ENCODE data around the gene VCAN. TPM values are rescaled to one million over a fixed set of nuclear protein-coding genes. Genes with fewer than 3 reads are reported as not detected.
A peak's percentile ranks its signal among the peaks of the same experiment; 100 is the strongest.

VCAN gene
- total RNA-seq, 2 experiments from 2014 or later = 0.12 to 0.27 TPM

- Mint-ChIP-seq H3K4me1 (no peaks in the 10 kb centered on the region), H3K4me3 (no peak overlapping the region), H3K36me3 (ENCODE audit: low read depth) (no peaks in the 10 kb centered on the region), H3K9me3 (no peaks in the 10 kb centered on the region), H3K27me3 (peaks cover 6% of the 10 kb centered on the region), H3K27ac (no peak overlapping the region)
- POLR2A ChIA-PET = no interaction called here
- CTCF ChIA-PET = no interaction called here
- DNase-seq = no peak
Observed at GRCh38 chr5:83444445-83444844, 27.1 kb upstream of the VCAN start.

- Mint-ChIP-seq H3K27me3 (peaks cover 8% of the 10 kb centered on the region), H3K4me3 (no peak overlapping the region), H3K27ac (no peak overlapping the region), H3K36me3 (ENCODE audit: low read depth) (no peaks in the 10 kb centered on the region), H3K4me1 (no peaks in the 10 kb centered on the region), H3K9me3 (no peaks in the 10 kb centered on the region)
- ChIA-PET CTCF (no interaction called here), POLR2A (no interaction called here)
- no peak for DNase-seq
Observed at GRCh38 chr5:83446253-83446947, 25.1 kb upstream of the VCAN start.

GRCh38 chr5:83447533-83447932 is 24.0 kb upstream of the VCAN start:
- no peak overlapping the region for H3K4me3 Mint-ChIP-seq
- CTCF ChIA-PET = no interaction called here
- no peaks in the 10 kb centered on the region for H3K4me1 Mint-ChIP-seq
- H3K36me3 Mint-ChIP-seq (ENCODE audit: low read depth) = no peaks in the 10 kb centered on the region
- no peak overlapping the region for H3K27ac Mint-ChIP-seq
- POLR2A ChIA-PET = no interaction called here
- H3K9me3 Mint-ChIP-seq = peaks cover 4% of the 10 kb centered on the region
- H3K27me3 Mint-ChIP-seq = peaks cover 8% of the 10 kb centered on the region
- DNase-seq = no peak

- CTCF ChIA-PET = no interaction called here
- H3K36me3 Mint-ChIP-seq (ENCODE audit: low read depth) = no peaks in the 10 kb centered on the region
- no peak overlapping the region for H3K4me3 Mint-ChIP-seq
- no peak overlapping the region for H3K27ac Mint-ChIP-seq
- no peaks in the 10 kb centered on the region for H3K4me1 Mint-ChIP-seq
- DNase-seq = no peak
- peaks cover 19% of the 10 kb centered on the region for H3K9me3 Mint-ChIP-seq
- peaks cover 10% of the 10 kb centered on the region for H3K27me3 Mint-ChIP-seq
- POLR2A ChIA-PET = no interaction called here
Observed at GRCh38 chr5:83450183-83450966, 21.2 kb upstream of the VCAN start.

GRCh38 chr5:83450967-83451248 is 20.6 kb upstream of the VCAN start:
- H3K9me3 Mint-ChIP-seq = peaks cover 21% of the 10 kb centered on the region
- no peak overlapping the region for H3K27ac Mint-ChIP-seq
- no peak overlapping the region for H3K4me3 Mint-ChIP-seq
- no peaks in the 10 kb centered on the region for H3K4me1 Mint-ChIP-seq
- ChIA-PET CTCF (no interaction called here), POLR2A (no interaction called here)
- DNase-seq = no peak
- no peaks in the 10 kb centered on the region for H3K36me3 Mint-ChIP-seq (ENCODE audit: low read depth)
- H3K27me3 Mint-ChIP-seq = peaks cover 10% of the 10 kb centered on the region

GRCh38 chr5:83451955-83452354 is 19.6 kb upstream of the VCAN start:
- no peak for DNase-seq
- Mint-ChIP-seq H3K27me3 (peaks cover 10% of the 10 kb centered on the region), H3K4me1 (no peaks in the 10 kb centered on the region), H3K27ac (no peak overlapping the region), H3K4me3 (no peak overlapping the region), H3K36me3 (ENCODE audit: low read depth) (no peaks in the 10 kb centered on the region), H3K9me3 (peaks cover 23% of the 10 kb centered on the region)
- ChIA-PET CTCF (no interaction called here), POLR2A (no interaction called here)

DNA sequence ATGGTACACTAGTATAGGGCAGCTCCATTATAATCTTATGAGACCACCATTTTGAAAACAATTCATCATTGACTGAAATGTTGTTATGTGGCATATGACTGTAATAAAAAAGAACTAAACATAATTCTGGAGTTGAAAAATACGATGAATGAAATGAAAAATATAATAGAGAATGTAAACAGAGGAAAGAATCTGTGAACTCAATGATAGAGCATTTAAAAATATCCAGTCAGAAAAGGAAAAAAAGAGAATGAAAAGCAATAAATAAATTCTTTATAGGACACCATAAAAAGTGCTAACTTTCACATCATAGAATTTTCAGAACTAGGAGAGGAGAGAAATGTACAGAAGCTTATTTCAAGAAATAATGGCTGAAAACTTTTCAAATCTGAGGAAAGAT is 17.6 kb upstream of the VCAN start:
- no peak for DNase-seq
- Mint-ChIP-seq H3K27ac (no peak overlapping the region), H3K4me3 (no peak overlapping the region), H3K27me3 (peaks cover 7% of the 10 kb centered on the region), H3K4me1 (no peaks in the 10 kb centered on the region), H3K9me3 (peaks cover 23% of the 10 kb centered on the region), H3K36me3 (ENCODE audit: low read depth) (no peaks in the 10 kb centered on the region)
- CTCF ChIA-PET = no interaction called here
- POLR2A ChIA-PET = no interaction called here

- ChIA-PET POLR2A (no interaction called here), CTCF (interaction anchor here (0.6 kb wide), 1 partner anchor 22 kb away, joined by 3 read pairs; no protein-coding TSS in a partner anchor)
- no peaks in the 10 kb centered on the region for H3K4me1 Mint-ChIP-seq
- no peak overlapping the region for H3K27ac Mint-ChIP-seq
- H3K27me3 Mint-ChIP-seq = peaks cover 28% of the 10 kb centered on the region
- no peak overlapping the region for H3K4me3 Mint-ChIP-seq
- no peak for DNase-seq
- H3K9me3 Mint-ChIP-seq = no peaks in the 10 kb centered on the region
- H3K36me3 Mint-ChIP-seq (ENCODE audit: low read depth) = no peaks in the 10 kb centered on the region
Observed at GRCh38 chr5:83464261-83464660, 7.3 kb upstream of the VCAN start.

DNA sequence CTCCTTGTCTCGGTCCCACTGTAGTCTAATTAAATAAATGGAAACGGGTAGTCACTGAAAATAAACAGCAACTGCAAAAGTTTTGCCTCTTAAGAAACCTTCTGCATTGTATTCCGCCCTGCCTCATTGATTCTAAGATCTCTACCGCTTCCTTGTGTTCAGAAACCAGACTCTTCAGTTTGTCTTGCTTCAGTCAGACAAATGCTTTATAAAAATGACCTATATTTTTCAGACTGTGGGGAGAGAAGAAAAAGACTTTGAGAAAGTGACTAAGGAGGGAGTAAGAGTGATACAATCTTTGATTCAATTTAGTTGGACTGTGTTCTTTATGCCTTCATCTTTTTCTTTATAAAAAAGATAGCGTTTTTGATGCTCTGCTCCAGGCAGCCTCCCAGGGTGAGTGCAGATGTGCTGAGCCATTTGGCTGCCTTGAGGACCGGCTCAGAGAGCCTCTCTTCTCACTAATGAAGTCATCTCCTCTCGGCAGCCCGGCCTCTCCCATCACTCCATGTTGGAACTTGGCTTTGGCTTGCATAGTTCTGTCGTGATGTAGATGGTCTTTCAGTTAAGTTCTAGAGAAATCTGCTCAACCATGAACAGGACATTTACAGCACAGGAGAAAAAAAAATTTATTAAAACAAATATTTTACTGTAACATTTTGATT is 4.0 kb upstream of the VCAN start:
- H3K27me3 Mint-ChIP-seq = peaks cover 61% of the 10 kb centered on the region
- DNase-seq = no peak
- no peaks in the 10 kb centered on the region for H3K9me3 Mint-ChIP-seq
- H3K4me3 Mint-ChIP-seq = no peak overlapping the region
- H3K4me1 Mint-ChIP-seq = peaks cover 12% of the 10 kb centered on the region
- ChIA-PET CTCF (no interaction called here), POLR2A (no interaction called here)
- H3K27ac Mint-ChIP-seq = no peak overlapping the region
- H3K36me3 Mint-ChIP-seq (ENCODE audit: low read depth) = no peaks in the 10 kb centered on the region

DNA sequence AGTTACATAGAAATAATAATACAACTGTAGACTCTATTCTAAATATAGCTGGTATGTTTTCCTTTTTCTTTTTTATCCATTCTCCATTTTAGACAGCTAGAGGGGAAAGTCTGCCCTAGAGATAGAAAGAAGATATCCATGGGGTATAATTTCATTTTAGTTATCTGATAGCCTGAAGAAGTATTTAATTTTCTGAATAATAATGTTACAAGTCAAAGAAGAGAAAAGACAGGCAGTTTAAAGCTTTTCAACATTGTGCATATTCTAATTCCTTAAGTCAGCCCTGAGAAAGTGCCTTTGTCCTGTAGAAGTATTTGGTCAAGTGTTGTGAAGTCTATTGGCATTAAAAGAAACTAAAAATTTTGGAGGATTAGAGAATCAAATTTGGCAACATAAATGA is 2.5 kb upstream of the VCAN start:
- H3K27me3 Mint-ChIP-seq = peaks cover 76% of the 10 kb centered on the region
- H3K27ac Mint-ChIP-seq = no peak overlapping the region
- POLR2A ChIA-PET = no interaction called here
- no peak for DNase-seq
- H3K4me3 Mint-ChIP-seq = no peak overlapping the region
- peaks cover 26% of the 10 kb centered on the region for H3K4me1 Mint-ChIP-seq
- peaks cover 2% of the 10 kb centered on the region for H3K36me3 Mint-ChIP-seq (ENCODE audit: low read depth)
- no peaks in the 10 kb centered on the region for H3K9me3 Mint-ChIP-seq
- CTCF ChIA-PET = no interaction called here

DNA sequence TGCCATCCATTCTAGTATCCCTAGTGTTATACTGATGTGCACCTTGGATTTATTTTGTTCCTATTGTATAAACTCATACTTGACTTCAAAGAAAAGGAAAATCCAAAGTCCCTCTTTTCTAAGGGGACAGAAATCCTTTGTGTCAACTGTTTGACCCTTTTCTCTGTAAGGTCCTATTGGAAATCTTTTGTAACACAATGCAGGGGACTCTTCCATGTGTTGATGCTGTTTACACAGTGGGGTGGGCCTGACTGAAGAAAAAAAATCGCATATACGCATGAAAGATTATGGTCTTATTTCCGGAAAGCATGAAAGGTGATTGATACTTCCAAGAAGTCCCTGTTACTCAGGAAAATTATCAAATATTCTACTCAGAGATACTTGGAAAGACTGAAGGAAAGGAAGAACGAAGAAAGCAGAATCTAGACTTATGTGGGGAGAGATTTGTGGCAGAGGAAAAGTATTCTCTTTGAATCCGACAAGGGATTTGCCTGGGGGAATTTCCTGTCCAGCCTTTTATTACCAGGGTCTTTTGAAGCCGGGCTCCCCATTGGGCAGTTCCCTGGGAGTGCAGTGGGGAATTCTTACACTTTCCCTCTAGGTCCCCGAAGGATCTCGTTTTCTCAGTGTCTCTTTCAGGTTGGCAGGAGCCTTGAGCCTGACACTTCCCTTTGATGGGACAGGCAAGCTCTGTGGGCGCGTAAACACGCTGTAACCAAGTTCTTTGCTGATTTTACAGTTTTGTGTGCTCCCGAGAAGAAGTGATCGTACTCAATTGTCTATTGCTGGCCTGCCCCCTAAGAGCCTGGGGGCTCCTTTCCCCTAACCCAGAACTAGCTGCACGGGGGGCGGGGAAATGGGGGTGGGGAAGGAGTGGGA is 779 bp upstream of the VCAN start:
- DNase-seq = no peak
- peaks cover 35% of the 10 kb centered on the region for H3K4me1 Mint-ChIP-seq
- peaks cover 87% of the 10 kb centered on the region for H3K27me3 Mint-ChIP-seq
- H3K9me3 Mint-ChIP-seq = no peaks in the 10 kb centered on the region
- CTCF ChIA-PET = interaction anchor here (0.5 kb wide), 1 partner anchor 110 kb away, joined by 4 read pairs; no protein-coding TSS in a partner anchor
- peaks cover 2% of the 10 kb centered on the region for H3K36me3 Mint-ChIP-seq (ENCODE audit: low read depth)
- POLR2A ChIA-PET = no interaction called here
- no peak overlapping the region for H3K27ac Mint-ChIP-seq
- H3K4me3 Mint-ChIP-seq = no peak overlapping the region

DNA sequence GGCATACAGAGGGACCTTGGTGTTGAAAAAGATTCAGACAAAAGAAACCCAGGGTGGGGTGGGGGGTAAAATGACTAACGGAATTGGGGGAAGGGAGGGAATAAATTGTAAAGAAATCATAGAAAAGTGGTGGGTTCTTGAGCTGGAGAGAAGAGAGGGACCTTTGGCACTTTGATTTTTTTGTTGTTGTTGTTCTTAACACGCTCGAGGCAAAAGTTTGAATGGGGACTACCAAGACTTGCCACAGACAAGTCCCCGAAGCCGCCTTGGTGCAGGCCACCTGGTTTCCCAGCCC is 616 bp downstream of the VCAN start:
- Mint-ChIP-seq H3K4me3 (peak overlapping the region; percentile 78), H3K27ac (no peak overlapping the region), H3K27me3 (peaks cover 86% of the 10 kb centered on the region), H3K36me3 (ENCODE audit: low read depth) (peaks cover 2% of the 10 kb centered on the region), H3K9me3 (no peaks in the 10 kb centered on the region), H3K4me1 (peaks cover 35% of the 10 kb centered on the region)
- DNase-seq = no peak
- ChIA-PET CTCF (no interaction called here), POLR2A (no interaction called here)
